Measurements from ENCODE around the gene NRTN. TPM values are rescaled to one million over a fixed set of nuclear protein-coding genes. Genes with fewer than 3 reads are reported as not detected.
A peak's percentile ranks its signal among the peaks of the same experiment; 100 is the strongest.

Gene NRTN
- total and polyA plus RNA-seq, 2 of the 13 experiments (the other 11 are each of a cell fraction or from before 2014, with no cell fraction given), result 4.1 to 5.3 TPM

- TF ChIP-seq THAP9 (CRISPR knock-in tag; IDR thresholded peaks at IDR 0.05; ENCODE audit: borderline replicate concordance) (peak; percentile 33), ZNF337 (CRISPR knock-in tag; IDR thresholded peaks at IDR 0.05; ENCODE audit: borderline replicate concordance, low read depth) (no peak), ELF1 (CRISPR knock-in tag; IDR thresholded peaks at IDR 0.05) (peak; percentile 35; the same call in 1 of the 2 replicates), EHMT2 (IDR thresholded peaks at IDR 0.05; ENCODE audit: borderline replicate concordance, low read depth, low read length) (no peak), GABPA (IDR thresholded peaks at IDR 0.05; ENCODE audit: low read depth, low read length) (no peak), GABPA (CRISPR knock-in tag; IDR thresholded peaks at IDR 0.05; ENCODE audit: low read depth) (peak; percentile 45; the same call in 1 of the 2 replicates), ZNF605 (CRISPR knock-in tag; IDR thresholded peaks at IDR 0.05) (no peak), ZBTB7A (CRISPR knock-in tag; IDR thresholded peaks at IDR 0.05) (peak; percentile 74), TP53 (CRISPR knock-in tag; conservative IDR thresholded peaks at IDR 0.05) (no peak), HDAC2 (CRISPR knock-in tag; IDR thresholded peaks at IDR 0.05) (peak; percentile 85), GLI4 (CRISPR knock-in tag; IDR thresholded peaks at IDR 0.05; ENCODE audit: borderline replicate concordance) (no peak), SMARCE1 (IDR thresholded peaks at IDR 0.05; ENCODE audit: borderline replicate concordance) (no peak), GZF1 (CRISPR knock-in tag; IDR thresholded peaks at IDR 0.05) (peak; percentile 23; the same call in 1 of the 2 replicates), ATF1 (CRISPR knock-in tag; IDR thresholded peaks at IDR 0.05) (no peak), ZNF441 (CRISPR knock-in tag; IDR thresholded peaks at IDR 0.05; ENCODE audit: borderline replicate concordance) (no peak), JUNB (CRISPR knock-in tag; IDR thresholded peaks at IDR 0.05; ENCODE audit: borderline replicate concordance) (no peak), XRCC5 (optimal IDR thresholded peaks at IDR 0.05; ENCODE audit: low read length) (peak; percentile 13), MIXL1 (CRISPR knock-in tag; IDR thresholded peaks at IDR 0.05) (0 out of 2 replicates have a peak, but pooled peaks have one; percentile 44), NCOA1 (CRISPR knock-in tag; IDR thresholded peaks at IDR 0.05) (0 out of 2 replicates have a peak, but pooled peaks have one; percentile 65), NR2F2 (IDR thresholded peaks at IDR 0.05; ENCODE audit: borderline replicate concordance, low read depth) (no peak), U2AF2 (IDR thresholded peaks at IDR 0.05; ENCODE audit: low read depth, low read length) (no peak), IRF2 (CRISPR knock-in tag; IDR thresholded peaks at IDR 0.05) (peak; percentile 51; the same call in 1 of the 2 replicates), FIP1L1 (IDR thresholded peaks at IDR 0.05; ENCODE audit: borderline replicate concordance, insufficient read depth, low read depth, low read length) (no peak)
- TF ChIP-seq, protein P1, sequence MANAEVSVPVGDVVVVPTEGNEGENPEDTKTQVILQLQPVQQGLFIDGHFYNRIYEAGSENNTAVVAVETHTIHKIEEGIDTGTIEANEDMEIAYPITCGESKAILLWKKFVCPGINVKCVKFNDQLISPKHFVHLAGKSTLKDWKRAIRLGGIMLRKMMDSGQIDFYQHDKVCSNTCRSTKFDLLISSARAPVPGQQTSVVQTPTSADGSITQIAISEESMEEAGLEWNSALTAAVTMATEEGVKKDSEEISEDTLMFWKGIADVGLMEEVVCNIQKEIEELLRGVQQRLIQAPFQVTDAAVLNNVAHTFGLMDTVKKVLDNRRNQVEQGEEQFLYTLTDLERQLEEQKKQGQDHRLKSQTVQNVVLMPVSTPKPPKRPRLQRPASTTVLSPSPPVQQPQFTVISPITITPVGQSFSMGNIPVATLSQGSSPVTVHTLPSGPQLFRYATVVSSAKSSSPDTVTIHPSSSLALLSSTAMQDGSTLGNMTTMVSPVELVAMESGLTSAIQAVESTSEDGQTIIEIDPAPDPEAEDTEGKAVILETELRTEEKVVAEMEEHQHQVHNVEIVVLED (CRISPR knock-in tag; IDR thresholded peaks at IDR 0.05; ENCODE audit: borderline replicate concordance), result peak; percentile 64; the same call in 1 of the 2 replicates
- TF ChIP-seq, protein P2, sequence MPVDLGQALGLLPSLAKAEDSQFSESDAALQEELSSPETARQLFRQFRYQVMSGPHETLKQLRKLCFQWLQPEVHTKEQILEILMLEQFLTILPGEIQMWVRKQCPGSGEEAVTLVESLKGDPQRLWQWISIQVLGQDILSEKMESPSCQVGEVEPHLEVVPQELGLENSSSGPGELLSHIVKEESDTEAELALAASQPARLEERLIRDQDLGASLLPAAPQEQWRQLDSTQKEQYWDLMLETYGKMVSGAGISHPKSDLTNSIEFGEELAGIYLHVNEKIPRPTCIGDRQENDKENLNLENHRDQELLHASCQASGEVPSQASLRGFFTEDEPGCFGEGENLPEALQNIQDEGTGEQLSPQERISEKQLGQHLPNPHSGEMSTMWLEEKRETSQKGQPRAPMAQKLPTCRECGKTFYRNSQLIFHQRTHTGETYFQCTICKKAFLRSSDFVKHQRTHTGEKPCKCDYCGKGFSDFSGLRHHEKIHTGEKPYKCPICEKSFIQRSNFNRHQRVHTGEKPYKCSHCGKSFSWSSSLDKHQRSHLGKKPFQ (CRISPR knock-in tag; IDR thresholded peaks at IDR 0.05; ENCODE audit: insufficient replicate concordance), result no peak
Measured at GRCh38 chr19:5826531-5827341, 21.9 kb downstream of the NRTN start (continued).
